D341Med (cell line): ENCODE results near the gene SSC5D.

Experiments used
- DNase-seq: peaks from one replicate; pipeline ENCODE4 v3.0.0; 2012; ENCODE audit warnings: low spot score

The SSC5D gene

GRCh38 chr19:55536951-55537740 lies 48.9 kb downstream of the SSC5D start, which contains the start of gene SBK2:
SBK2 (minus strand) TSS chr19:55537133; CDS start chr19:55536294, 839 bp downstream.
- DNase-seq, result peak; percentile 65

GRCh38 chr19:55537741-55538111 lies 49.5 kb downstream of the SSC5D start:
- no peak for DNase-seq

GRCh38 chr19:55538132-55538531 lies 49.9 kb downstream of the SSC5D start:
- no peak for DNase-seq

- DNase-seq, result no peak
Measured at GRCh38 chr19:55539090-55539984, 51.1 kb downstream of the SSC5D start.

GRCh38 chr19:55540619-55541018 lies 52.4 kb downstream of the SSC5D start:
- DNase-seq, result no peak

- DNase-seq, result no peak
Measured at GRCh38 chr19:55541091-55541490, 52.9 kb downstream of the SSC5D start.

GRCh38 chr19:55542292-55542855 lies 54.1 kb downstream of the SSC5D start:
- DNase-seq, result no peak

GRCh38 chr19:55543567-55543966 lies 55.3 kb downstream of the SSC5D start:
- no peak for DNase-seq

GRCh38 chr19:55544014-55544413 lies 55.8 kb downstream of the SSC5D start:
- no peak for DNase-seq

GRCh38 chr19:55544776-55545439 lies 56.7 kb downstream of the SSC5D start:
- no peak for DNase-seq

GRCh38 chr19:55545443-55545842 lies 57.2 kb downstream of the SSC5D start, which contains the start of gene SBK3:
SBK3 (minus strand) TSS chr19:55545543; CDS start chr19:55545543, 0 bp downstream.
- DNase-seq, result no peak

GRCh38 chr19:55546011-55546410 lies 57.8 kb downstream of the SSC5D start:
- no peak for DNase-seq

GRCh38 chr19:55546822-55547614 lies 58.8 kb downstream of the SSC5D start:
- DNase-seq, result no peak

- DNase-seq, result no peak
Measured at GRCh38 chr19:55549500-55550320, 61.5 kb downstream of the SSC5D start.

- no peak for DNase-seq
Measured at GRCh38 chr19:55550321-55550650, 62.0 kb downstream of the SSC5D start.

GRCh38 chr19:55552206-55552605 lies 64.0 kb downstream of the SSC5D start:
- DNase-seq, result no peak

- no peak for DNase-seq
Measured at GRCh38 chr19:55552620-55553019, 64.4 kb downstream of the SSC5D start.

GRCh38 chr19:55553217-55554182 lies 65.3 kb downstream of the SSC5D start:
- DNase-seq, result no peak

- no peak for DNase-seq
Measured at GRCh38 chr19:55554302-55554701, 66.1 kb downstream of the SSC5D start.
